ENCODE results near the gene ASAP2.

ASAP2 gene

DNA sequence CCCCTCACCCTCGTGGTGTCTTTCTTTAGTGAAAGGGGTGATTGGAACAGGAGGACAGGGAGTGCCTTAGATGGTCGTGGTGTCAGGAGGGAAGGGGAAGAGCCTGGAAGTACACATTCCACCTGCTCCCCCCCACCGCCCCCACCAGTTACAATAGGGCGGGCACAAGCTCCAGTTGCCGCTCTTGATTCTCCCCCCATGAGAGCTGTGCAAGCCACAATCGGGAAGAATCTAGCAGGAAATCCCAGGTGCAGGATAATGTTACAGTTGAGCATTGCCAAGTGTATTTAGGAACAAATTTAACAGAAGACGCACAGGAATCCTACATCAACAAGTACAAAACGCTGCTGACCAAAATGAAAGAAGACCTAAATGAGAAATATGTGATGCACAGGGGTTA is 73.6 kb downstream of the ASAP2 start:
- Histone ChIP-seq H3K79me1 (ENCODE audit: low read length) (no peaks in the 10 kb centered on the region), H3K27ac (ENCODE audit: low read depth, low read length) (no peak overlapping the region), H3K4me1 (ENCODE audit: control insufficient read depth, low read depth, low read length) (no peaks in the 10 kb centered on the region), H2AK5ac (ENCODE audit: low read length) (no peak overlapping the region), H2BK15ac (replicated peaks; ENCODE audit: low read depth) (no peak overlapping the region), H3K36me3 (ENCODE audit: control insufficient read depth, insufficient read depth, low read length) (no peaks in the 10 kb centered on the region), H3K4ac (ENCODE audit: low read depth, low read length) (no peak overlapping the region), H3K23ac (ENCODE audit: low read length) (no peak overlapping the region), H4K8ac (ENCODE audit: low read depth, low read length) (no peak overlapping the region), H3K4me3 (ENCODE audit: low read length) (no peak overlapping the region), H4K5ac (ENCODE audit: low read length) (no peak overlapping the region), H3K79me2 (ENCODE audit: control insufficient read depth, insufficient read depth, low read length) (no peaks in the 10 kb centered on the region), H3K9ac (ENCODE audit: low read length) (no peak overlapping the region), H3K18ac (ENCODE audit: low read length) (no peak overlapping the region), H2BK120ac (ENCODE audit: low read depth, low read length) (no peak overlapping the region), H3K27me3 (ENCODE audit: insufficient read depth, low read length, poor library complexity) (no peaks in the 10 kb centered on the region), H3K4me2 (ENCODE audit: low read length) (no peak overlapping the region), H3K56ac (ENCODE audit: low read length) (no peak overlapping the region), H2BK5ac (ENCODE audit: low read length) (no peak overlapping the region)
- WGBS (ENCODE audit: extremely low coverage, insufficient coverage, low lambda C conversion rate): no CpG with 5 or more reads among the region's 8 CpGs
- no peak for DNase-seq

DNA sequence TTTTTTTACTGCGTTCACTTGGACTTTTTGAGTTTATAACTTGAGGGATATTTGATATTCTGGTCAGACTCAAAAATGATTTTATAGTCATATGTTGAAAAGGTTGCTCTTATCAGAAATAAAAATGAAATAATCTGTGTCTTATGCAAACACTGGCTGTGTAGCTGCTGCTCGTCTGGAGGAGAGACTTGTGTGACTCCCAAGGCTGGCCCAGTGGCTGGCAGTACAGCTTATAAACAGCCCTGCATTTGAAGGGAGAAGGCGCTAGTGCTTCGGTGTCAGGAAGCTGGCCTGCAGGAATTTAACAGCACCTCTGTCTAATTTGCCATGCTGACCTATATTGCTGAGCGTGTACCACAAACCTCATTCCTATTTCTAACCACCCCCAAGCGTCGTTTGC is 74.5 kb downstream of the ASAP2 start:
- Histone ChIP-seq H2AK5ac (ENCODE audit: low read length) (no peak overlapping the region), H3K27ac (ENCODE audit: low read depth, low read length) (no peak overlapping the region), H3K4me2 (ENCODE audit: low read length) (no peak overlapping the region), H2BK5ac (ENCODE audit: low read length) (no peak overlapping the region), H3K18ac (ENCODE audit: low read length) (no peak overlapping the region), H3K4me3 (ENCODE audit: low read length) (no peak overlapping the region), H3K27me3 (ENCODE audit: insufficient read depth, low read length, poor library complexity) (no peaks in the 10 kb centered on the region), H2BK15ac (replicated peaks; ENCODE audit: low read depth) (no peak overlapping the region), H3K4me1 (ENCODE audit: control insufficient read depth, low read depth, low read length) (no peaks in the 10 kb centered on the region), H3K79me1 (ENCODE audit: low read length) (no peaks in the 10 kb centered on the region), H3K36me3 (ENCODE audit: control insufficient read depth, insufficient read depth, low read length) (no peaks in the 10 kb centered on the region), H3K23ac (ENCODE audit: low read length) (no peak overlapping the region), H4K5ac (ENCODE audit: low read length) (no peak overlapping the region), H3K9ac (ENCODE audit: low read length) (no peak overlapping the region), H3K56ac (ENCODE audit: low read length) (no peak overlapping the region), H3K4ac (ENCODE audit: low read depth, low read length) (no peak overlapping the region), H3K79me2 (ENCODE audit: control insufficient read depth, insufficient read depth, low read length) (no peaks in the 10 kb centered on the region), H4K8ac (ENCODE audit: low read depth, low read length) (no peak overlapping the region), H2BK120ac (ENCODE audit: low read depth, low read length) (no peak overlapping the region)
- DNase-seq: no peak
- WGBS (ENCODE audit: extremely low coverage, insufficient coverage, low lambda C conversion rate): no CpG with 5 or more reads among the region's 7 CpGs

DNA sequence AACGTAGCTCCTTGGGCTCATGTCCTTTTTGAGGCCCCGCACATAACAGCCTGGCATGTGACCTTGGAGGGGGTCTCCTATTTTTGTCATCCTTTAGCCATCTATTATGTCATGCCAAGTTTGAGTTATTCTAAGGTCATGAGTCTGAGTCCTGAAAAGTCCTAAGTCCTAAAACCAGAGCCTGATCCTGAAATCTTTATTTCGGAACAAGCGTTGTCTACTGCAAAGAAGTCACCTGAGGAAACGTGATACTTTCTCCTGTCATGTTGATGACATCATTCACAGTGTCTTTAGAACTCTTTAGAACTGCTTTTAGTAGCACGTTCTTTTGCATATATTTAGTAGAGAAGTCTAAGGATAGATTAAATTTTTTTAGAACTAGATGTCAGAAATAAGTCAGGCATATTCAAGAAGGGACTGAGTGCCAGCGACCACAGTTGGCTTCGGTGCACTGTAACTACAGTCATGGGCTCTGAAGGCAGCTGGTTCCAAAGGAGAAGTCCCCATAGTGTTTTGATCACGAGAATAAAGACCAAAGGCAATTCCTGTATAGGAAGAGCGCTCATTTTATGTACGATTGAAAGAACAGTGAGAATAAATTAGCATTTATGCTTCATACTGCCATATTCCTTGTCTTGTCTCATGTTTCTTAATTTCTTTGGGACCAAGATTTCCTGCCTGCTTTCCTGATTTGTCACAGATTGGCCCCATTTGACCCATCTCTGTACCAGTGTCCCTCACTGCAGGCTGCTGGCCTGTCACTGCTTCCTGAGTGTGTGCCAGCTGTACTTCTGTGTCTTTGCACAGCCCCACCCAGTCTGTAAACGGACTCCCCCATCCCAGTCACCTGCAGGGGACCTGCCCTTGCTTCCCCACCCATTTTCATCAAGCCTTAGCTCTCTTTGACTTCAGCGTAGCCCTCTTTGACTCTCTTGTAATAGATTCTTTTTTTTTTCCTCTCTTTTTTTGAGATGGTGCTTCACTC is 75.8 kb downstream of the ASAP2 start:
- Histone ChIP-seq H3K4me1 (ENCODE audit: control insufficient read depth, low read depth, low read length) (no peaks in the 10 kb centered on the region), H3K56ac (ENCODE audit: low read length) (no peak overlapping the region), H3K23ac (ENCODE audit: low read length) (no peak overlapping the region), H3K27ac (ENCODE audit: low read depth, low read length) (no peak overlapping the region), H3K4ac (ENCODE audit: low read depth, low read length) (no peak overlapping the region), H3K36me3 (ENCODE audit: control insufficient read depth, insufficient read depth, low read length) (no peaks in the 10 kb centered on the region), H2BK15ac (replicated peaks; ENCODE audit: low read depth) (no peak overlapping the region), H4K8ac (ENCODE audit: low read depth, low read length) (no peak overlapping the region), H2BK5ac (ENCODE audit: low read length) (no peak overlapping the region), H3K18ac (ENCODE audit: low read length) (no peak overlapping the region), H3K27me3 (ENCODE audit: insufficient read depth, low read length, poor library complexity) (no peaks in the 10 kb centered on the region), H3K4me3 (ENCODE audit: low read length) (no peak overlapping the region), H2BK120ac (ENCODE audit: low read depth, low read length) (no peak overlapping the region), H4K5ac (ENCODE audit: low read length) (no peak overlapping the region), H3K79me1 (ENCODE audit: low read length) (no peaks in the 10 kb centered on the region), H3K4me2 (ENCODE audit: low read length) (no peak overlapping the region), H2AK5ac (ENCODE audit: low read length) (no peak overlapping the region), H3K9ac (ENCODE audit: low read length) (no peak overlapping the region), H3K79me2 (ENCODE audit: control insufficient read depth, insufficient read depth, low read length) (no peaks in the 10 kb centered on the region)
- no CpG with 5 or more reads among the region's 13 CpGs for WGBS (ENCODE audit: extremely low coverage, insufficient coverage, low lambda C conversion rate)
- DNase-seq: no peak

DNA sequence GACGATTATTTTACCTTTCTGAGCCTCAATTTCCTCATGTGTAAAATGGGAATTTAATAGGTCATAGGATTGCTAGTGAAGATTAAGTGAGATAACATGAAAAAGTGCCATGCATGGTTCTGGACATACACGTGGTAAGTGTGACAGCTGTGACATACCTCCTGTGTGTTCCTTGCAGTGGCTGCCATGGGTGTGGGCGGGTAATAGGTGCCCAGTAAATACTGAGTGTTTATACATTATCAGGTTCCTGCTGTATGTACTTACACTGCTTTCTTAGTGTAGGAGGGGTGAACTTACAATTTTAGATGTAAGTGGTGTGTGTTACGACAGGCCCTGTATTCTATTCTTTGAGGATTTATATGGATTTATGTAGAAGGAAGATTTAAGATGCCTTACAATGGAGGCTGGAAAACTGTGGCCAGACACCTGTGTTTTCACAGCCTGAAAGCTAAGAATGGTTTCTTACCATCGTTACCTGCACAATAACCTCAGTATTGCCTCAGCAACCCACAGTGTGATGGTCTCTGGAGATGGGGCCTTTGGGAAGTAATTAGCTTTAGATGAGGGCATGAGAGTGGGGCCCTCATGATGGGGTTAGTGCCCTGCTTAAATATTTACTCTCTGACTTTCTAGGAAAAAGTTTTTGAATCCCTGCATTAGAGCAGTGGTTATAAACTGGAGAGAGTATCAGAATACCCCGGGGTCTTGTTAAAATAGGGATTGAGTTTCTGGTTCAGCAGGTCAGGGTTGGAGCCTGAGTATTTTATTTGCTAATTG is 78.1 kb downstream of the ASAP2 start:
- Histone ChIP-seq H3K79me2 (ENCODE audit: control insufficient read depth, insufficient read depth, low read length) (no peaks in the 10 kb centered on the region), H2BK120ac (ENCODE audit: low read depth, low read length) (no peak overlapping the region), H3K36me3 (ENCODE audit: control insufficient read depth, insufficient read depth, low read length) (no peaks in the 10 kb centered on the region), H3K4me2 (ENCODE audit: low read length) (no peak overlapping the region), H3K4ac (ENCODE audit: low read depth, low read length) (no peak overlapping the region), H3K27me3 (ENCODE audit: insufficient read depth, low read length, poor library complexity) (no peaks in the 10 kb centered on the region), H3K23ac (ENCODE audit: low read length) (no peak overlapping the region), H4K5ac (ENCODE audit: low read length) (no peak overlapping the region), H3K4me1 (ENCODE audit: control insufficient read depth, low read depth, low read length) (no peaks in the 10 kb centered on the region), H4K8ac (ENCODE audit: low read depth, low read length) (no peak overlapping the region), H3K56ac (ENCODE audit: low read length) (no peak overlapping the region), H3K27ac (ENCODE audit: low read depth, low read length) (no peak overlapping the region), H2AK5ac (ENCODE audit: low read length) (no peak overlapping the region), H2BK15ac (replicated peaks; ENCODE audit: low read depth) (no peak overlapping the region), H2BK5ac (ENCODE audit: low read length) (no peak overlapping the region), H3K9ac (ENCODE audit: low read length) (no peak overlapping the region), H3K4me3 (ENCODE audit: low read length) (no peak overlapping the region), H3K79me1 (ENCODE audit: low read length) (no peaks in the 10 kb centered on the region), H3K18ac (ENCODE audit: low read length) (no peak overlapping the region)
- no CpG with 5 or more reads among the region's 6 CpGs for WGBS (ENCODE audit: extremely low coverage, insufficient coverage, low lambda C conversion rate)
- DNase-seq: no peak

DNA sequence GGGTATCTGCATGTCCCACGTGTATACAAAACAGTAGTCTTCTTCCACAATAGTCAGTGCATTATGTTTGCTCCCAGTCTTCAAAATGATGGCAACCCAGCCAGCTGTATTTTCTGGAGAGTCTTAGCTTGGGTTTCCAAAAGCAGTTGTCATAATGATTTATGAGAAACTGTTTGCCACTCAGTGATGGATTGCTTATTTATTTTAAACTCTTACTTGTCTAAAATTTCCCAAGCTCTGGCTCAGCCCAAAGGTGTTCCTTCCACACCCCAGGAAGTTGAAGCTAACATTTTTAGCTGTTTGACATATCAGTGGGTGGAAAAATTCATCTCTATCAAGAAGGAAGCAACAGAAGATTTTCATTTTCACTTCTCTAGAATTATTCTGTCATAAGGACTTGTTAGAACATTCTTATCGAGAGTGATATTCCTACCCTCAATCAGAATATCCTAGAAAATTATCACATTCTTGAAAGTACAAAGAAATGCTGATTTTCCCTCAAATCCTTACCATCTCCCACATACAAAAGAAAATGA is 78.8 kb downstream of the ASAP2 start:
- no peak overlapping the region for H3K18ac ChIP-seq (ENCODE audit: low read length)
- no peak overlapping the region for H2BK15ac ChIP-seq (replicated peaks; ENCODE audit: low read depth)
- H3K79me2 ChIP-seq (ENCODE audit: control insufficient read depth, insufficient read depth, low read length): no peaks in the 10 kb centered on the region
- H3K27me3 ChIP-seq (ENCODE audit: insufficient read depth, low read length, poor library complexity): no peaks in the 10 kb centered on the region
- H3K4me3 ChIP-seq (ENCODE audit: low read length): no peak overlapping the region
- no peaks in the 10 kb centered on the region for H3K4me1 ChIP-seq (ENCODE audit: control insufficient read depth, low read depth, low read length)
- H3K4me2 ChIP-seq (ENCODE audit: low read length): no peak overlapping the region
- DNase-seq: no peak
- H2BK120ac ChIP-seq (ENCODE audit: low read depth, low read length): no peak overlapping the region
- no peak overlapping the region for H4K8ac ChIP-seq (ENCODE audit: low read depth, low read length)
- no peak overlapping the region for H4K5ac ChIP-seq (ENCODE audit: low read length)
- no peak overlapping the region for H3K4ac ChIP-seq (ENCODE audit: low read depth, low read length)
- no CpG with 5 or more reads among the region's 2 CpGs for WGBS (ENCODE audit: extremely low coverage, insufficient coverage, low lambda C conversion rate)
- no peak overlapping the region for H3K9ac ChIP-seq (ENCODE audit: low read length)
- H2AK5ac ChIP-seq (ENCODE audit: low read length): no peak overlapping the region
- H3K56ac ChIP-seq (ENCODE audit: low read length): no peak overlapping the region
- no peaks in the 10 kb centered on the region for H3K36me3 ChIP-seq (ENCODE audit: control insufficient read depth, insufficient read depth, low read length)
- no peak overlapping the region for H3K23ac ChIP-seq (ENCODE audit: low read length)
- no peak overlapping the region for H2BK5ac ChIP-seq (ENCODE audit: low read length)
- H3K27ac ChIP-seq (ENCODE audit: low read depth, low read length): no peak overlapping the region
- H3K79me1 ChIP-seq (ENCODE audit: low read length): no peaks in the 10 kb centered on the region

All from mesendoderm (in vitro differentiated cells).